Bronchial epithelial cell (primary cell): Measurements from ENCODE around the gene LRP1B. TPM values are rescaled to one million over a fixed set of nuclear protein-coding genes. Genes with fewer than 3 reads are reported as not detected.

Experiments used
- DNase-seq: peaks from one replicate; pipeline ENCODE4 v3.0.0-alpha.2; 2010; ENCODE audit warnings: low read depth
- FAIRE-seq: peaks from 2 replicates; lab custom pipeline; 2011; peaks lifted over from hg19 to GRCh38; lab: Jason Lieb, UNC
- H3K27me3 ChIP-seq: 2 replicates; pipeline ENCODE4 v1.5.1; 2011; ENCODE audit warnings: low read length; ENCODE audit not compliant: control insufficient read depth, insufficient read depth
- H3K36me3 ChIP-seq: 2 replicates; pipeline ENCODE4 v1.5.1; 2011; ENCODE audit warnings: low read length; ENCODE audit not compliant: control insufficient read depth, insufficient read depth
- H3K4me3 ChIP-seq: 2 replicates; pipeline ENCODE4 v1.5.1; 2011; ENCODE audit warnings: mild to moderate bottlenecking, low read depth, low read length, control low read depth
- total RNA-seq: library from RNA; depleted of rRNA; stranded (reverse); fragments of >200 nt; gene quantifications from 2 replicates; pipeline ENCODE4 v1.2.1, GENCODE V29; 2014
- TF ChIP-seq, protein P1 (sequence below): IDR thresholded peaks from 2 replicates; pipeline ENCODE4 v1.5.1; 2011; ENCODE audit warnings: mild to moderate bottlenecking, moderate library complexity, low read length, control low read depth, inconsistent platforms; ENCODE audit not compliant: insufficient read depth, severe bottlenecking

LRP1B gene
- total RNA-seq, 1 donor from 2014 or later, result under 0.01 TPM

DNA sequence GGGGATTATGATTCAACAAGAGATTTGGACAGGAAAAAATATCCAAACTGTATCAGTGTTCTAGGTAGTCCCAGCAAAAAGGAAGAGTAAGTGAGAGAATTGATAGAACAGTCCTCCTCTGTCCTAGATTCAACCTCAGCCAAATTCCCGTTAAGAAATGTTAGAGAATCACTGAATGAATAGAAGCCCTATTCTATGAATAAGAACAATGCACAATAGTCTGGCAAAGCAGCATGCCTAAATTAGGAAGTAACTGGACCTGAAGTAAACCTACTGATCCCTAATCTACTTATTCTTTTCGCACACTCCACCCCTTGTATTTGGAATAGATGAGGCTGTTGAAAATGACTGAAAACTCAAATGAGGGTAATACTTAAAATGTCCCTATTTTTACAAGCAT, 1665.5 kb downstream of the LRP1B start:
- DNase-seq (no peak), FAIRE-seq (no peak)
- Histone ChIP-seq H3K4me3 (no peak overlapping the region), H3K27me3 (no peaks in the 10 kb centered on the region), H3K36me3 (no peaks in the 10 kb centered on the region)
- TF ChIP-seq, protein P1, sequence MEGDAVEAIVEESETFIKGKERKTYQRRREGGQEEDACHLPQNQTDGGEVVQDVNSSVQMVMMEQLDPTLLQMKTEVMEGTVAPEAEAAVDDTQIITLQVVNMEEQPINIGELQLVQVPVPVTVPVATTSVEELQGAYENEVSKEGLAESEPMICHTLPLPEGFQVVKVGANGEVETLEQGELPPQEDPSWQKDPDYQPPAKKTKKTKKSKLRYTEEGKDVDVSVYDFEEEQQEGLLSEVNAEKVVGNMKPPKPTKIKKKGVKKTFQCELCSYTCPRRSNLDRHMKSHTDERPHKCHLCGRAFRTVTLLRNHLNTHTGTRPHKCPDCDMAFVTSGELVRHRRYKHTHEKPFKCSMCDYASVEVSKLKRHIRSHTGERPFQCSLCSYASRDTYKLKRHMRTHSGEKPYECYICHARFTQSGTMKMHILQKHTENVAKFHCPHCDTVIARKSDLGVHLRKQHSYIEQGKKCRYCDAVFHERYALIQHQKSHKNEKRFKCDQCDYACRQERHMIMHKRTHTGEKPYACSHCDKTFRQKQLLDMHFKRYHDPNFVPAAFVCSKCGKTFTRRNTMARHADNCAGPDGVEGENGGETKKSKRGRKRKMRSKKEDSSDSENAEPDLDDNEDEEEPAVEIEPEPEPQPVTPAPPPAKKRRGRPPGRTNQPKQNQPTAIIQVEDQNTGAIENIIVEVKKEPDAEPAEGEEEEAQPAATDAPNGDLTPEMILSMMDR, result no peak

DNA sequence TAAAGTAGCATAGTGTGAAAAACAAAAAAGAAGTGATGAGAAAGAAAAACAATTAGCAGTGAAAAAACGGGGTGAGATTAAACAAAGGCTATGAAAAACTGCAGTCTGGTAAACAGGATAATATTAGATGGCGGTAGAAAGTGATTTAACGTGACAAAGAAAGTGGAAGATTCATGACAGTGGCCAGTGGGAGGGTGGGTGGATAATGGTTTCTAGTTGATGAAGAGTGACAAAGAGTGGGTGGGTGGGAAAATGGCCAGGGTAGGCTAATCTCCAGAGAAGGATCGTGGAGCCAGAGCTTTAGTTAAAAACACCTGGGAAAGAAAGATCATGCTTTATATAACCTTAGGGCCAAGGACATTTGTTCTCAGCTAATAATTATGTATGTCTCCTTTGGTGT, 1667.8 kb downstream of the LRP1B start:
- FAIRE-seq (no peak), DNase-seq (no peak)
- Histone ChIP-seq H3K27me3 (no peaks in the 10 kb centered on the region), H3K4me3 (no peak overlapping the region), H3K36me3 (no peaks in the 10 kb centered on the region)
- TF ChIP-seq, protein P1, result no peak

DNA sequence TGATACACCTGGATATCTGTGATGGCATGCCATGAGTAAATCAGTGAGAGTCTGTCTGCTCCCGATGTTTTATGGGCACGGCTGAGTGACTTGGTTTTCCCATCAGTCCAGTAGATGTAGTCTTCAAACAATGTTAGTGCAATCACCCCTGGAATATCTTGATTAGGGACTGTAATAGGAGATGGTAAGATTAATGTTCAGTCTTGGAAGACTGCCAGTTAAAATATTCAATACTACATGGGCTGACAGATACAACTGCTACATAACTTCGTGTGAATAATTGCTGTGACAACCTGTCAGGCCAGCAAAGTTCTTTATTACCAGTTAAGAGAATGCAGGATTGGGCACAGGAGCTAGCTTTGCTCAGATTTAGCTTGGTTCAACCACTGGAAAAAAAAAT, 1673.3 kb downstream of the LRP1B start:
- no peak for DNase-seq
- FAIRE-seq, result no peak
- Histone ChIP-seq H3K36me3 (no peaks in the 10 kb centered on the region), H3K27me3 (no peaks in the 10 kb centered on the region), H3K4me3 (no peak overlapping the region)
- TF ChIP-seq, protein P1, result no peak

DNA sequence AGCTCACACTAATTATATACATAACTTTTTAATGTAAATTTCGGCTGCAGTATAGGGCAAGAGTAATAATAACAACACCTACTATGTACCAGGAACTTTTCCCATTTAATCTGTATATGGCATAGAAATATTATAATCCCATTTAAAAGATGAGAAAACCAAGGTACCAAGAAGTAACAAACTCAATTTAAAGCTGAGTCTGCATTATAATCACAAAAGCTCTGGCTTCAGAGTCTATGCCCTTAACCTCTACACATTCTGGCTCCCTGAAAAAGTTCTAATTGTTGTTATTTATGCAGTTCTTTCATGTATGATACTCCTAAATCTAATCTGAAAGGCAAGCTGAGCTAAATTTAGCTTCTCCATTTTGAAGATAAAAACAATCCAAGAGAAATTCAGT, 1675.5 kb downstream of the LRP1B start:
- Histone ChIP-seq H3K36me3 (no peaks in the 10 kb centered on the region), H3K4me3 (no peak overlapping the region), H3K27me3 (no peaks in the 10 kb centered on the region)
- DNase-seq (no peak), FAIRE-seq (no peak)
- TF ChIP-seq, protein P1, result no peak

DNA sequence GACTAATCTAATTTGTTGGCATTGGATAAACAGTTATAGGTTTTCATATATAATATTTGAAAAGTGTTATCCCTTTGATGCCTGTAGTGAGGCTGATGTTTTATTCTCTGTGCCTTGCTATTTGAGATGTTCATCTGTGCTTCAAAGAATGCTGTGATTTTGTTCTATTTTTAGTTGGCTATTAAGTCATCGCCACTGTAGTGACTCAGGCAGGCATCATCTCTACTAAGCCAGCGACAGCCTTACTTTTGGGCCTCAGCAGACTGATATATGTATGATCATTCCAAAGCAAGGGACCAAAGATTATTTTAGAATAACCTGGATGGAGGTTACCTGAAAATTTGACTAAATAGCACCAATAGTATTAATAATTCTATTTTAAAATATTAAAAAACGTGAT, 1676.1 kb downstream of the LRP1B start:
- DNase-seq (peak; percentile 31), FAIRE-seq (no peak)
- Histone ChIP-seq H3K4me3 (no peak overlapping the region), H3K36me3 (no peaks in the 10 kb centered on the region), H3K27me3 (no peaks in the 10 kb centered on the region)
- TF ChIP-seq, protein P1, result no peak

DNA sequence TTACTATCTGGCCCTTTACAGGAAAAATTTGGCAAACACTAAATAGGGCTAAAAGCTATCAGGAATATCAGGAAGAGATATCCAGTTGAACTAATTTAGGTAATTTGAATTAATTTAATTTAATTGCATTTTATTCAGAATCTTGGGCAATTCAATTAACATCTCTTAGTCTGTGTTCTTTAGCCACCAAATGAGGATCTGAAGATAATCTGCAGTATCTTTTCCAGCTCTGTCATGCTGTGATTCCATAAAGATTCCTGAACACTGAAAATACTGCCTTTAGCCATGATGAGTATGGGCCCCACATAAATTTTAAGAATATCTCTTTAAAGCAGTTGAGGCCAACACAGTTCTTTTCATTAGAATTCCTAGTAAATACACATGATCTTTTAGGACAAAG, 1679.5 kb downstream of the LRP1B start:
- no peak for DNase-seq
- H3K4me3 ChIP-seq, result no peak overlapping the region
- TF ChIP-seq, protein P1, result no peak
- H3K27me3 ChIP-seq, result no peaks in the 10 kb centered on the region
- H3K36me3 ChIP-seq, result no peaks in the 10 kb centered on the region
- FAIRE-seq, result no peak
